22Rv1 (cell line): ENCODE results near the gene NUBP1.
"Not testable (repeated sequence)": the region's sequence is repeated elsewhere in the genome, so short reads cannot be mapped to it uniquely, and the experiment has no call there.

Experiments used
- H3K27ac ChIP-seq: fragments of 450-650 bp; 2 replicates; pipeline ENCODE4 v1.5.1; 2017
- CTCF ChIP-seq: fragments of 450-650 bp; IDR thresholded peaks from 2 replicates; pipeline ENCODE4 v1.5.1; 2017; ENCODE audit warnings: mild to moderate bottlenecking
- ZFX ChIP-seq: fragments of 450-650 bp; IDR thresholded peaks from 2 replicates; pipeline ENCODE4 v1.6.1; 2017; ENCODE audit warnings: antibody characterized with exemption, borderline replicate concordance

The NUBP1 gene

GRCh38 chr16:10765772-10766171, 22.1 kb downstream of the NUBP1 start:
- TF ChIP-seq ZFX (no peak), CTCF (no peak)
- H3K27ac ChIP-seq = no peak overlapping the region

GRCh38 chr16:10767127-10767526, 23.5 kb downstream of the NUBP1 start:
- H3K27ac ChIP-seq = no peak overlapping the region
- TF ChIP-seq ZFX (no peak), CTCF (no peak)

DNA sequence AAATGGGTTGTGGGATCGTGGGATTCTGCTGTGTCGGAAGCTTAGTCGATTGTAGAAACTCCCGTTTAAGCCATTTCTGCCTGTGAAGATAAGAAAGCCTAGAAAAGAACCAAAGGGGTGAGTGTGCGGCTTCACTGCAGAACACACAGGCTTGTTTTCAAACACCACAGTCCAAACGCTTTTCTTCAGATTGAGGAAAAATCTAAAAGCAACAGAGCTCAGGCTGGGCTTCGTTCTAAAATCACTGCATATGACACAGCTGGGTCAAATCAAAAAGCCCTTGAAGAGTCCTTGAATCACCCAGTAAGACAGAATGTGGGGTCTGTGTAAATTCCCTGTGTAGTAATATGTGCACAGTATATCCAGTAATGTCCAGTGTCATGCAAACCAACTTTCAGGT, 25.7 kb downstream of the NUBP1 start:
- no peak overlapping the region for H3K27ac ChIP-seq
- TF ChIP-seq ZFX (no peak), CTCF (no peak)

- TF ChIP-seq CTCF (no peak), ZFX (no peak)
- H3K27ac ChIP-seq = no peak overlapping the region
These were observed 27.3 kb downstream of the NUBP1 start for GRCh38 chr16:10770907-10771306.

DNA sequence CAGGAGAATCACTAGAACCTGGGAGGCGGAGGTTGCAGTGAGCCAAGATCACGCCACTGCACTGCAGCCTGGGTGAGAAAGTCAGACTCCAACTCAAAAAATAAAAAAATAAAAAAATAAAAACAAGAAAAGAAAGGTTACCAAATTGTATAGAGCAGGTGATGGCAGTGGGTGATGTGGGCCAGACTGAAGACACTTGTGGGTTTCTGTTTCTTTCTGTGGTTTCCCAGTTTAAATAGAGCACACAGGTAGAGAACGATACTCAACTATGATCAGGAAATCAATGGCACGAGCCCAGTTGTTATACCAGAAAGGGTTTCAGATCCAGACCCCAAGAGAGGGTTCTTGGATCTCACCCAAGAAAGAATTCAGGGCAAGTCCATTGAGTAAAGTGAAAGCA, 32.6 kb downstream of the NUBP1 start:
- TF ChIP-seq ZFX = no peak
- no peak for TF ChIP-seq CTCF
- no peak overlapping the region for H3K27ac ChIP-seq

- H3K27ac ChIP-seq = not testable (repeated sequence)
These were observed 33.3 kb downstream of the NUBP1 start for GRCh38 chr16:10776923-10777322.

GRCh38 chr16:10777356-10777755, 33.7 kb downstream of the NUBP1 start:
- no peak for TF ChIP-seq CTCF
- no peak for TF ChIP-seq ZFX
- H3K27ac ChIP-seq = no peak overlapping the region

- H3K27ac ChIP-seq = not testable (repeated sequence)
These were observed 36.3 kb downstream of the NUBP1 start for GRCh38 chr16:10779908-10780307.

DNA sequence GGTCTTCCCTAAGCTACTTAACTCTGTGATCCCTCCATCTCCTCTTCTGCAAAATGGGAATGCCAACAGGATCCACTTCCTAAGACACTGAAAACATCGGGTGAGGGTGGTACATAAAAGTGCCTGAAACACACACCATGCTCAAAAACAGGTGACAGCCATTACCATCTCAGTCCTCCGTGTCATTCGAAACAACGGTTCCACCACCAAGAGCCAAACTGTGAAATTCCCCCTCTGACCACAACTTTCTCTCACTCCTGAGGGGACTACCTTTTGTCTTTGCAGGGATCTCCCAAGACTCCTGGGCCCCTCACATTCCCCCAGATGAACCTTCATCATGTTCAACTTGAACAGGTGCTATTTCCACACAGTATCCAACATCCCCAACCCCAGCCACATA, 37.0 kb downstream of the NUBP1 start:
- no peak overlapping the region for H3K27ac ChIP-seq
- no peak for TF ChIP-seq ZFX
- no peak for TF ChIP-seq CTCF
